Stimulated activated CD4-positive, alpha-beta T cell treated with anti-CD3 and anti-CD28 coated beads, TNF-alpha, amount 100 ng/mL, for 24 hours (primary cell): ENCODE measurements around the gene REG3A.

Experiments
- DNase-seq, 3 experiments: peaks; one replicate each; pipeline ENCODE4 v3.0.0-alpha.2; 2020; ENCODE audit warnings: low read depth in 3 of 3

REG3A gene

DNA sequence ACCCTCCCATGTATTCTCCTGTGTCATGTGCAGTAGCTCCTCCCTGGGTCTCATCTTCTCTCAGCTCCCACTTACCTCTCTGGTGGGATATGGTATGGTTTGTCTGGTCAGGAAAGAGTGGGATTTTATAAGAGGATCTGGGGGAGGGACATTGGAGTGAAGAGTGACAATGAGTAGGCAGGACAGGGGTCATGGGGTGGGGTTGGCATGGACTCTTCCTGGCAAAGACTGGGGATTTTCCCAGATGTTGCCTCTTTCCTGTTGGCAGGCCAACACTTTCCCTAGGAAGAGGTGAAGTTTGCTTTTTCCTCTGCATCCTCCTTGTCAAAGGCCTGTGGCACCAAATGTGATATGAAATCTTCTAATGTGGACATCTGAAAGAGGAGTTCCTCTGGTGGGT, at the start of gene REG3A:
TSS of gene REG3A (minus strand) at position 101 of the 400 bp plus-strand sequence. CDS start 348 bp downstream, outside the sequence.
- no peak for DNase-seq

DNA sequence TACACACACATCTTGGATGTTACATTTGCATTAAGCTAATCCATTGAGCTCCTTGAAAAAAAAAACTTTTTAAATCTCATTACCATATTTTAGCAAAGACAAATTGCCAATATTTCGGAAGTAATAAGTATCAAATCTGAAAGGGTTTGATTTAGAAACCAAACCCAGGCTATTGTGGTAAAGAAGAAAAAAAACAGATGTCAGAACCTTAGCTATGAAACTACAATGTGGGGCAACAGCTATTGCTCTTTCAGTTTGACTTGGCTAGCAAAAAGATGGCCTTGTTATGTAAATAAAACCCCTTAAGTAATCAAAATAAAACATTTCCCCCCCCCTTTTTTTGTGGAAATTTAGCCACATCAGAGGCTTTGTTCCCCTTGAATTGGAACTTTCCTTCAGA, 41.2 kb upstream of the REG3A start:
- DNase-seq, result no peak

DNA sequence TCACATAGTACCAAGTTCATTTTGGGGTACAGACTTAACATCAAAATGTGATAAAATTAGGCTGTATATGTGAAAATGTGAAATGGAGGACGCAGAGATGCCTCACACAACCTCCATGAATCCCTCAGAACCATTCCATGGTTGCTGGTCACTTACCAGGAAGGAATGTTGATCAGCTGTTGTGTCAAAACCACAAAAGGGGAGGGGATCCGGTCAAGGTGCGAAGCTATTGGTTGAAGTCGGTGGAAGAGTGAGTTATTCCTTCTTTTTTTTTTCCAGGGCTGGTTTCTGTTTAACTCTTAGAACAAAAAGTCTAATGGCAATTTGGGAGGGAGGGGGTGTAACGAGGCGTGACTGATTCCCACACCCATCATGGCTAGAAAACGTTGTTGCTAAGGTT, 32.3 kb upstream of the REG3A start:
- DNase-seq, result no peak

DNA sequence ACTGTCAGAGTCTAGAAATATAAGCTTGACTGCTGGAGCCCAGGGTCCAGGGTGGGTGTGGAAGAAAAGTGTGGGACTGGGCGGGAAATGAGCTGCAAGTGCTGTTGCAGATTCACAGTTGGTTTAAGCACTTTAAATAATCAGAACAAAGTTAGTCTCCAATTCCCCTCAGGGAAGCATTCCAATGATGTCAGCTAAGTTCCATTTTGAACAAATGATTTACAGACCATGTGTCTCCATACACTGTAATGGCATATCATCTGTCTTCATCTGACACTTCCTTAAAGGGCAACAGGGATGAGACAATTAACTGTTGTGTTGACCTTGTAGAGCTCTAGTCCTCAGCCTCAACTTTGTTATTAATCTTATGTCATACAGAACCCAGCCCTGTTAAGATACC, 31.5 kb upstream of the REG3A start:
- no peak for DNase-seq

DNA sequence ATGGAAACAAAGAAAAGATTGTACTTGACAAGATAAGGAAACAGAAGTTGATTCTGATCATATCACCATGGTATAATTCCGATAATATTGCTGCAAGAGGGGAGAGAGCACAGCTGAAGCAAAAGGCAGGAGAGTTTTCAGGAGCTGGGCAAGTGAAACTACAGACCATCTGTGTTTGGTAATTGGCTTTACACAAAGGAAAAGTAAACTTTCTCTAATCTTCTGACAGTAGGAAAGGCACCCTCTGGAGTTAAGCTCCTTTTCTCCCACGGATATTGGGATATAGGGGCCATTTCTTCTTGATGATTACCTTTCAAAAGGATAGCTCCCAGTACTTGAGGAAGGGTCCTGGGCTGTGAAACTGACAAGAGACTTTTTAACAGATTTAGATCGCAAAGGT, 29.9 kb upstream of the REG3A start:
- no peak for DNase-seq

DNA sequence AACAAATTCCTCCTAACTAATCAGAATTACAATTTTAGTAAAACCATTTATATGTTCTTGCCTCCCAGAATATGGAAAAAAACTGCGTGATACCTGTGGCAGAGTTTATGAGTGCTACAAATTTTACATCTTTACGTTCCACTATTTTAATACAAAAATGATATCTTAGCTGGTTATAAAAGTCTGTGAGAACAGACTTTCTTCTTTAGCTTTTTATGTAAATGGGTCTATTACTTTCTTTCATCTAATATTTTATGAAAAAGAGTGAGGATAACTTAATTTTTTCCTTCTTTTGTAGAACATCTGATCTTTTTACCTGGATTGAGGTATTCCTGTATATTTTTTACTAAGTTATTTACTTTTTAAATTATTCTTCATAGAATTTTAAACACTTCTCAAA, 22.1 kb upstream of the REG3A start:
- no peak for DNase-seq

DNA sequence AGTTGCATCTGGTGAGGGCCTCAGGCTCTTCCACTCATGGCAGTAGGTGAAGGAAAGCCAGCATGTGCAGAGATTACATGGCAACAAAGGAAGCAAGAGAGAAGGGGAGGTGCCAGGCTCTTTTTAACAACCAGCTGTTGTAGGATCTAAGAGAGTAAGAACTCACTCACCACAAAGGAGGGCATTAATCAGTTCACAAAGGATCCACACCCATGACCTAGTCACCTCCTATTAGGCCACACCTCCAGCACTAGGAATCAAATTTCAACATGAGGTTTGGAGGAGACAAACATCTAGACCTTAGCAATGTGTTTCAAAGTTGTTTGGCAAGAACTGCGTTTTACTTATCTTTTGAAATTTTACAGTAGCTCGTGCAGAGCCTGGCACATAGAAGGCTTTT, 20.5 kb upstream of the REG3A start:
- no peak for DNase-seq

DNA sequence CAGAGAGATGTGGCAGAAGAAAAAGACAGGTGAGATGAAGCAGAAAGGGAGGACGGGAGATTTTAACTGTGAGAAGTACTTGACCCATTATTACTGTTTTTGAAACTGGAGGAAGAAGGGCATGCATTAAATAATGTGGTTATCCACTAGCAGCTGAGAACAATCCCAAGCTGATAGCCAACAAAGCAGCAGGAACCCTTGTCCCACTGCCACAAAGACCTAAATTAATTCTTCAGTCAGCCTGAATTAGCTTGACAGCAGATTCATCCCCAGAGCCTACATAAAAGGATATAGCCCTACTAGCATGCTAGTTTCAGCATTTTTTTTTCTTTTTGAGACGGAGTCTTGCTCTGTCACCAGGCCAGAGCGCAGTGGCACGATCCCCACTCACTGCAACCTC, 19.5 kb upstream of the REG3A start:
- DNase-seq, result no peak

DNA sequence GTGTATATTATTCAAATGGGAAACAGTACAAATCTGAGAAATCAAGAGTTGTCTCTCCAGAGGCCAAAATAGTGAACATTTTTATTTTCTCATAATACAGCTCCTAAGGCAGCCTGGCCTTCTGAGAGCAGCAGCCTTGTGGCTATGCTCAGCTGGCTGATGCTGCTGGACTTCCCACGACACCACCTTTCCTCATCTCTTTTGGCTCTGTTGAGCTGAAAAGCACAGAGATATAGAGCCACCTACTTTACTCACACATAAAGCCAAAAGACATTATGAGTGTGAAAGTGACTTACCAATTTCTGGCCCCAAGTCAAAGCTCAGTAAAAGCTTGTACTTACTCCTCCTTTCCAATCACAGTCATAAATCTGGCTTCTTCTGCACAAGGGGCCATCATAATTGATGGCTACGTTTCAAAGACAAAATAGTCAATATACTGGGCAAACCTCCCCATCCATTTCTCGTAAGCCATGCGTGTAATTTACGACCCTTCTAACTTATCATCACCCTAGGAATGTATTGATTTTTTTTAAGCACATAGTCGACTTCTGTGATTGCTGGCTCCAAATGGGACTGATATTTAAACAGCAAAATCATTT, 18.6 kb upstream of the REG3A start:
- no peak for DNase-seq

DNA sequence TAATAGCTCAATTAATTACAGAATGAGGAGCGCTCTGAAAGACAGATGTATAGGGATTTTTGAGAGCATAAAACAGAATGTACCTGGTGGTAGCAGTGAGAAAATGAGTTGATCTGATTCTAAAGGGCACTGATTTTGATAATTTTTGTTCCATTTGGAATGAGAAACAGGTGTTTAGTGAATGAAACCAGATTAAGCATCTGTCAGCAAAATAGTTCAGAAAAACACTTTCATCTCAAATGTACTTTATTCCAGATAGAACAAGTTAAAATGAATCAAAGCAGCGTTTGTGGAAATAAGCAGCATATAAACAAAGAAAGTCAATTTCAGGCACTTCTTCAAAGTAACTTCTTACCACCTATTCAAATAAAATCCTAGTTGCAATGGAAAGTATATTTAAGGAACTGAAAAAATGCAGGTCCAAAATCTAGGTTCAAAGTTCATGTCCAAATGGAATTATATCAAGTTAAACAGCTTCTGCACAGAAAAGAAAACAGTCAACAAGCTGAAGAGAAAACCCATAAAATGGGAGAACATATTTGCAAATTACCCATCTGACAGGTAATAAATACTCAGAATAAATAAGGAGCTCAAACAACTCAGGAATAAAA, 11.9 kb upstream of the REG3A start:
- DNase-seq, result no peak

DNA sequence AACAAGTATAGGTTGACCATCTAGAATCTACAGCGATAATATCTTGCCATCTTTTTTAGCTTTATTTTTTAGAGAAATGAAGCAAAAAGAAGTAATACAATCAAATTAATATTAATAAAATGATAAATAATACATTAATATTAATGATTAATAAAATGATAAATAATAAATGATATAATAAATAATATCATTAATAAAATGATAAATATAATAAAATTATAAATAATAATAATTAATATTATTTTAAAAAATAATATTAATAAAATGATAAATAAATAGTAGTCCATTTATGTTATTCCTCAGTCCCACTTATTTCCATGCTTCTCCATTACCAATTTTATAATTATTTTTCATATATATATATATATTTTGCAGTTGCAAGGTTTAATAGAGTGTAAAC, 3.2 kb upstream of the REG3A start:
- DNase-seq, result no peak

DNA sequence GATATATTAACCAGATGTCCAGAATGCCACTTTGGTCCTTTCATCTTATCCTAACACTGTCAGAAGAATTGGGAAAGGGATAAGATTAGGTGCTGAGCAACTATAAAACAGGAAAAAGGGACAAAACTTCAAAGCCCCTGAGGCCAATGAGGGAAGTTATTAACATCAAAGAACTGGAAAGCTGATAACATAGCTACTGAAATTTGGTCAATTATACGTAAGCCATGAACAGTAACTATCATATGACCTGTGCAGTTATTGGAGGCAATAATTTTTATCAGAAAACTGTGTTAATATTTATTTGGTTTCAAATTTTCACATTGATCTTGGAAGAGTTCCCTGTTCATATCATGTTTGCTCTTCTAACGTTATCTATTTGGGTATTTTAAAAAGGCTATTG, 2.6 kb upstream of the REG3A start:
- DNase-seq, result no peak

DNA sequence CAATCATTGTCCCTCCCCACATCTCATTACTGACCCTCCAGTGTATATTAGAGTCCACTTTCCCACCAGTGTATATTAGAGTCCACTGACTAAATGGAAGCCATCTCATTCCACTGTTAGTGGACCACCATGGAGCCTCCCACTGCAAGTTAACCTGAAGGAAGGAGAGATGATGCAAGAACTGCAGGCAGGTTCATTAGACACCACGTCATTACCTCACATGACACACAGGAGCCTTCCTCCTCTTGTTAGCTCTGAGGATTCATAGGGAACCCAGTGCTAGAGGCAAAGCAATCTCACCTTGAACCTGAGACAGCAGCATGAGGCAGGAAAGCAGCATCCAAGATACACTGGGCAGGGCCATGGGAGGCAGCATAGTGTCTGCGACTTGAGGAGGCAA, 523 bp downstream of the REG3A start:
- no peak for DNase-seq

DNA sequence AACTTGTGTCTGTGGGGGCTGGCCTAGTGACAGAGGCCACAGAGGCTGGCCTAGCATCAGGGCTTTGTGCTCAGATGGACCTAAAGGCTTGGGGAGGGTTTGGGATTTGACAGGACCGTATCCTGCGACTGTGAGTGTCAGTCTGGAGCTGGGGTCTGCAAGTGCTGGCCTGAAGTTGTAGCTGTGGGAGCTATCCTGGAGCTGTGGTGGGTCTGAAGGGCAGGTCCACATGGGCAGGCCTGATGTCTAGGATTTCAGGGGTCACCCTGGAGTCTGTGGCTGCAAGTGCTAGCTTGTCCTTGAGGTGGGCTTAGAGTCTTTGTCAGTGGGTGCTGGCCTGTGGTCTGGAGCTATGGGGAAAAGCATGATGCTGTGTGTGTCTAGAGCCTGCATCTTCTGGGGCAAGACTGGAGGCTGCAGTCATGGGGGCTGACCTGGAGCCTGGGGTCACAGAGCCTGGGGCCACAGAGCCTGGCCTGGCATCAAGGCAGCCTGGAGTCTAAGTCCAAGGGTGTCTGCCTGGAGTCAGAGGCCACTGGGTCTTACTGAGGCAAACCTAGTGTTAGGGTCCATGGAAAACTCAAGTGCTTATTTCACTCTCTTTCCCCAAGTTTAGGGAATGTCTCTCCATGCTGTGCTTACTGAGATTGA, 3.6 kb downstream of the REG3A start:
- no peak for DNase-seq

DNA sequence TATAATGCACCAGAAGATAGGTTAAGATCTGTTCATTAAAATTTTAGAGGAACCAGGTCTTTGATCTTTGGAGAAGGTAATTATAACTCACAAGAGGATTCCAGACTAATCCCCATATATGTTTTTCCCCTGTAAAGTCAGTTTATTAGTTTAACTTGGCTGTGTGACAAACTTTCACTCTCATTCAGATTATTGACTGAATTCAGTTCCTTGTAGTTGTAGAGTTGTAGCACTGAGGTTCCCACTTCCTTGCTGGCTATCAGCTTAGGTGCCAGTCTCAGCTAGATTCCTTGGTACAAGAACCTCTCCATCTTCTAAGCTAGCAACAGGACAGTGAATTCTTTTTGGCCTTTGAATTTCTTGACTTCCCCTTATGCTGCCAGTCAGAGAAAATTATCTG, 20.1 kb downstream of the REG3A start:
- no peak for DNase-seq

DNA sequence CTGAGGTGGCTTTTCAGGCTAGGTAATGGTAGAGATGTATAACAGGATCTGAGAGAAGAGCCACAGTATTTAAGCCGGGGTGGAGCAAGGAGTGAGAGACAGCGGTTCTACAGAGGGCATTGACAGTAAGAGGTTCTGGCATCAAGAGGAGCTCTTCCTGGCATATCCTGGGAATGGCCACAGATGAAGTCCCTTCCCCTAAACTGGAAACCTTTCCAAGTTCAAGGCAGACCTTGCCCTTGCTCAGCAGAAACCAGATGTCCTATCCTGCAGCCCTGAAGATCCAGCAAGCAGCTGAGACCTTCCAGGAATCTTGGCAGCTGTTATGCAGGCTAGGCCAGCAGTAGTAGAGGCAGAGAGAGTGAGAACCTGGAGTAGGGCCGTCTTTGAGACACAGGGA, 21.2 kb downstream of the REG3A start:
- DNase-seq, result no peak

DNA sequence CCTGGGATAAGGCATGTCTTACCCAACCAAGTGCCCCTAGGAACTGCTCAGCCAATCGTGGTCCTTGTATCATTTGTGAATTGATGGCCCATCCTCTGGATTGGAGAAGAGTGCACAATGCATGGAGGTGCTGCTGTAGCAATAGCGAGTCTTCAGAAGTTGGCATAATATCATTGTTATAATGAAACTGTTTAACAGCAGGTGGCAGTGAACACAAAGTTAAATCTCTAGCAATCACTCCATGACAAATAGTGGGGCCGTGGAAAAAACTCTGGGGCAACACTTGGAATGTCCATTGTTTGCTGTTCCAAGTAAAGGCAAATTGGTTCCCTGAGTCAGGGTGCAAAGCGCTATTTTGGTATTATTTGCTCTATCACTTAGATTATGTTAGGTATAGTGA, 27.9 kb downstream of the REG3A start:
- DNase-seq, result no peak

DNA sequence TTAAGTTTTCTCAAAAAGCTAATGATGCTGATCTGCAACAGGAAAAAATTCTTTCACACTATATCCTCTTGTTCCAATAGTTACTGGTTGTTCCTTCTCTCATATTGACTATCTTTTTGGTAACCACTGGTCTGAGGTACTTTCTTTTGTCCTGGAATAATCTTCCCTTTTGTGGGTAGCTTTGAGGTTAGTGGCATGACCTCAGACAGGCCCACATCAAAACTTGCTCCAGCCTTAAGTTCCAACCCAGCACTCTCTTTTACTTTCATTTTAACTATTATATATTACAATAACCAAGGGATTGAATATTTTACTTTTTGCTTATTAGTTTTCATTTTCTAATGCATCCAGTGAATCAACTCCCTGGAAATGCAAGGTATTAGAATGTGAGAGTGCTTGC, 29.7 kb downstream of the REG3A start:
- no peak for DNase-seq

DNA sequence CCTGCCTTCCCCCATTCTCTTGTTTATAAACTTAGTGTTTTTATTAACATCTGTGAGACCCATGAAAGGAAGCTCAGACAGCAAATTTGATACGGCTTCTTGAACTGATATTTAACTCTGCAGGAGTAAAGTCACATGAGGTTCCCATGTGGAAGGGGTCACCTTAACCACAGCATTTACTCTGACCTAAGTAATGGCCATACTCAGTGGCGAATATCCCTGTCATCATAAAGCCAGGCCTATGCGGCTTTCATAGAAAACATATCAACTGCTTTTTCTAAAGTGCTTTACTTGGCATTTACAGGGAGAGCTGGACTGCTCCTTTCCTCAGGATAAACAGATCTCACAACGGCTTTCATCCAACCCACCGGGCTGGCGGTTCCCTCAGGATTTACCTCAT, 30.3 kb downstream of the REG3A start:
- DNase-seq, result no peak

DNA sequence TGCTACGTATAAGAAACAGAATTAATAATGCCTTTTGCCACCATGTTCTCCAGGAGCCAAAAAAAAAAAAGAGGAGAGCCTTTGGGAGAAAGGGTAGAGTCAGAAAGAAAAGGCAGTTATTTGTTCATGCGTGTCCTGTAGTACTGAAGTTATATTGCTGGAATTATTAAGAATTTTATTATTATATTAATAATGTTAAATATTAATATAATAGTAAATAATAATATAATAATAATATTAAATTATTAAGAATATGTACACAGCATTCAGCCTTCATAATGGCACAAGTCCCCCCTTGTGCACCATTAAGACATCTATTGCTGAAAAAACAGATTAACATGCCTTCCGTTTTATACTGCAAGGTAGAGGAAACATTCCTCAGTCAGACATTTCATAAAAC, 31.1 kb downstream of the REG3A start:
- DNase-seq, result no peak

DNA sequence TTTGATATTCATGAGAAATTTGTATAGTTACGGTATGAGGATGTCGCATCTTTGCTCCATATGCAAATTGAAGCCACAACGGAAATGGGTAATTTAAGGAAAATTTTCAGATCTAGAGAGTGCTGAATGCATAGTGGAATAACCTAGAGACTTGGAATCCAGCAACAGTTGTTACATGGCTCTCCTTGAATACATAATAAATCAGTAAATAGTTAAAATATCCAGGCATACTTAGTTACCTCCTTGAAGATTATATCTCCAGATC, 33.9 kb downstream of the REG3A start:
- DNase-seq, result no peak

DNA sequence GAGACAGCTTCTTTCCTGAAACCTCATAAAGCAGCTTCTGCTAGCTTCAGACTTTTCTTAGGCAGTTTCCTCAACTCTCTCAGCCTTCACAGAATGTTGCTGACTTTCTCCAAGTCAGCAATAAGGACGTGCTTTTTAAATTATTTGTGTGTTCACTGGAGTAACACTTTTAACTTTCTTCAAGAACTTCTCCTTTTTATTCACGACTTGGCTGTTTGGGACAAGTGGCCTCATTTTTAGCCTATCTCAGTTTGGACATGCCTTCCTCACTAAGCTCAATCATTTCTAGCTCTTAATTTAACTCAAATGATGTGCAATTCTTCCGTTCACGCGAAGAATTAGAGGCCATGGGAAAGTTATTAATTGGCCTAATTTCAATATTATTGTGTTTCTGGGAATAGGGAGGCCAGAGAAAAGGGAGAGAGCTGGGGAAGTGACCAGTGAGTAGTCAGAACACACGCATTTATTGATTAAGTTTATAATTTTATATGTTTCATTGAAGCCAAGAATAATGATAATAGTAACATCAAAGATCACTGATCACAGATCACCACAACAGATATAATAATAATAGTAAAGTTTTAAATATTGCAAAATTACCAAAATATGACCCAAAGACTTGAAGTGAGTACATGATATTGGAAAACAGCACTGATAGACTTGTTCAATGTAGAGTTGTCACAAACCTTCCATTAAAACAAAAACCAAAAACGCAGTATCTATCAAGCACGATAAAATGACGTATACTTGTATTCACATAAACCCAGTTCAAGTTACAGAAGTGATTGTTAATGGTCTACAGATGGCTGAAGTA, 34.4 kb downstream of the REG3A start:
- DNase-seq, result no peak

DNA sequence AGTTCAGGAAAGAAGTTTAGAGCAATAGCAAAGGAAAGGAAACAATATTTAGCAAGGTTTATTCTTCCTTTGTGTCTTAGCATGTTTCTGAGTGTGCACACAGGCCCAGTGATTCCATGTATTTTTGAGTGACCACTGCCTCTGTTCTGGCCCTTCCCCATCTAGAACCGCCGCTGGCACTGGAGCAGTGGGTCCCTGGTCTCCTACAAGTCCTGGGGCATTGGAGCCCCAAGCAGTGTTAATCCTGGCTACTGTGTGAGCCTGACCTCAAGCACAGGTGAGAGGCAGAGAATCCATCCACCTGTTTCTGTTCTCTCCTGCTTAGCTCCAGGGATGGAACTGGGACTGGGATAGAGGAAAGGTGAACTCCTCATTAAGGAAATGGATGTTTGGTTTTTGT, 36.9 kb downstream of the REG3A start:
- no peak for DNase-seq
